Measurements from ENCODE around the gene PAM. TPM values are rescaled to one million over a fixed set of nuclear protein-coding genes. Genes with fewer than 3 reads are reported as not detected.

The PAM gene
- total and polyA plus RNA-seq, 7 donors: 14.3 to 261 (median 198) TPM

DNA sequence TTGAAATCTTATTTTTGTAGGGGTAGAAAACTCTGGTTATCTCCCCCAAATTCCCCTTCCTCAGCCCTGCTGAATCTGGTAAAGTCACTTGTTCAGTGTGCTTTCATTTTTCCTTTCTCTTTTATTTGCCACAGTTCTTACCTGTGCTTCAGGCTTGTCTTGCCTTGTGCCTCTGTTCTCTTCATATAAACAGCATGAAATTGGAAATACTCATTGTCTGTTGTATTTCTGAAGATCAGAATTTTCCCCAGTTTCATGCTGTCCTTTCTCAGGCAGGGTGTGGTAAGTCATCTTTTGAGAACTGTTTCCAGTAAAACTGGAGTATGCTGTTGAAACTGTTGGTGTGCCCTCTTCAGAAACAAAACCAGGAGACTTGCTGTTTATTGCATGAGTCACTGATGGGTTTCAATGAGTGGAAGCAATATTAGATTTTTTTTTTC, 7.0 kb downstream of the PAM start:
- TF ChIP-seq POLR2A (IDR thresholded peaks at IDR 0.05) (no peak), POLR2AphosphoS5 (IDR thresholded peaks at IDR 0.05) (no peak), EP300 (IDR thresholded peaks at IDR 0.05) (no peak)
- peaks cover 0 to 56% (median 52%) of the 10 kb centered on the region in 4 donors for H3K4me1 ChIP-seq
- H3K4me3 ChIP-seq: no peak overlapping the region
- no peaks in the 10 kb centered on the region for H3K27me3 ChIP-seq
- no peak for DNase-seq
- H3K27ac ChIP-seq: peak overlapping the region; percentile 24 to 67 (median 44)
- intact Hi-C loops (cut with DNase I): loop anchor here (5.0 kb wide), 1 partner anchor 95 kb away; no protein-coding TSS in a partner anchor
- no peaks in the 10 kb centered on the region for H3K9me3 ChIP-seq
- H3K36me3 ChIP-seq: no peaks in the 10 kb centered on the region

DNA sequence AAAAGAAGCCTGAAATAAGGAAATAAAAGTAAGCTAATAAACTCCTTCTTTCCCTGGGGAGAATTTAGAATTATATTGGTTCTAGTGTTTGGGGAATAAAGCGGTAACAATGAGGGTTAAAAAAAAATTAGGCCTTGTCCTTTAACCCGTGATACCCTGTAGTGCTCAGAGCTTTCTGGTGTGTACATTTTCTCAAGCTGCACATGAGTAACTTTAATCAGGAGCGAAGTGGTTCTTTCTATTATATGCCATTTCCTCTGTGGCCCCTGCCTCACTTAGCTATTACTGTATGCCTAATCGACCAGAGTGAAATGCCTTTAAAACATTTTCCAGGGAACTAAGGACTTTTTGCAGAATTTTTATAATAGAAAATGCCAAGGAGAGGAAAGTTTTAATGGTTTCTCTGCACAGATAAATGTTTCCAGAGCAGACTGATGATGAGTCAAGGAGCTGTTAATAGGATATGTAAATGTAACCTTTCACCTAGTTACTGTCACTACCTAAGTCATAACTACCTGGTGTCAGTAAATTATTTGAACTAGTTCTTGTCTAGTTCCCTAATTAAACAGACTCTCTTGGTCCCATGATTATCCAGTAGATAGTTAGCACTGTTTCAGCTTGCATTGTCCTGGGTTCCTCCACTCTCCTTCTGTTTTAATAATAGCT, 7.6 kb downstream of the PAM start:
- DNase-seq: no peak
- 73 to 74% methylated on average over 4 of the region's 4 CpGs for WGBS, 2 donors
- H3K4me1 ChIP-seq: peaks cover 0 to 55% (median 49%) of the 10 kb centered on the region in 4 donors
- H3K27me3 ChIP-seq: no peaks in the 10 kb centered on the region
- H3K27ac ChIP-seq: peak overlapping the region in 3 of 4 donors; percentile 24 to 67 (median 53)
- TF ChIP-seq POLR2A (IDR thresholded peaks at IDR 0.05): no peak
- no peak for TF ChIP-seq EP300 (IDR thresholded peaks at IDR 0.05)
- intact Hi-C loops (cut with DNase I): loop anchor here (5.0 kb wide), 1 partner anchor 95 kb away; no protein-coding TSS in a partner anchor
- H3K36me3 ChIP-seq: no peaks in the 10 kb centered on the region
- no peaks in the 10 kb centered on the region for H3K9me3 ChIP-seq
- no peak overlapping the region for H3K4me3 ChIP-seq

DNA sequence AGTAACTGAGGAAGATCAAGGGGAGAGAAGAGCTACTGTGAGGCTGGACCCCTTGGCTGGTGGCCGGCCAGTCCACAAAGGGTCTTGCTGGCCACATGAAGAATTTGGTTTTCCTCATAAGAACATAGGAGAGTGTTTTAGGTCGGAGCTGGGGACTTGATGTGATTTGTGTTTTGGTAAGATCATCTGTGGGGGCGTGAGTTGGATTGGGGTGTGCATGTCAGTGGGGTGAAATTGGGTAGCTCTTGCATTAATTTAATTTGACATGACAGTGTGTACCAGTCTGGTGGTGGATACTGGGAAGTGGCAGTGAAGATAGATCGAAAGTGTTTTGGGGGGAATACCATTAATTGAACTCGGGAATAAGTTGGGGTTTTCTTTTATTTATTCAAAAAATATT, 8.6 kb downstream of the PAM start:
- Histone ChIP-seq H3K36me3 (no peaks in the 10 kb centered on the region), H3K27me3 (no peaks in the 10 kb centered on the region), H3K4me3 (no peak overlapping the region), H3K9me3 (no peaks in the 10 kb centered on the region), H3K4me1 (peaks cover 0 to 47% (median 42%) of the 10 kb centered on the region in 4 donors), H3K27ac (no peak overlapping the region)
- TF ChIP-seq, protein P1, sequence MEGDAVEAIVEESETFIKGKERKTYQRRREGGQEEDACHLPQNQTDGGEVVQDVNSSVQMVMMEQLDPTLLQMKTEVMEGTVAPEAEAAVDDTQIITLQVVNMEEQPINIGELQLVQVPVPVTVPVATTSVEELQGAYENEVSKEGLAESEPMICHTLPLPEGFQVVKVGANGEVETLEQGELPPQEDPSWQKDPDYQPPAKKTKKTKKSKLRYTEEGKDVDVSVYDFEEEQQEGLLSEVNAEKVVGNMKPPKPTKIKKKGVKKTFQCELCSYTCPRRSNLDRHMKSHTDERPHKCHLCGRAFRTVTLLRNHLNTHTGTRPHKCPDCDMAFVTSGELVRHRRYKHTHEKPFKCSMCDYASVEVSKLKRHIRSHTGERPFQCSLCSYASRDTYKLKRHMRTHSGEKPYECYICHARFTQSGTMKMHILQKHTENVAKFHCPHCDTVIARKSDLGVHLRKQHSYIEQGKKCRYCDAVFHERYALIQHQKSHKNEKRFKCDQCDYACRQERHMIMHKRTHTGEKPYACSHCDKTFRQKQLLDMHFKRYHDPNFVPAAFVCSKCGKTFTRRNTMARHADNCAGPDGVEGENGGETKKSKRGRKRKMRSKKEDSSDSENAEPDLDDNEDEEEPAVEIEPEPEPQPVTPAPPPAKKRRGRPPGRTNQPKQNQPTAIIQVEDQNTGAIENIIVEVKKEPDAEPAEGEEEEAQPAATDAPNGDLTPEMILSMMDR (IDR thresholded peaks at IDR 0.05): no peak
- no peak for TF ChIP-seq EP300 (IDR thresholded peaks at IDR 0.05)
- no peak for TF ChIP-seq POLR2A (IDR thresholded peaks at IDR 0.05)
- TF ChIP-seq POLR2AphosphoS5 (IDR thresholded peaks at IDR 0.05): no peak
- WGBS, 2 donors: 91 to 93% methylated on average over 5 of the region's 5 CpGs
- intact Hi-C loops (cut with DNase I): loop anchor here (5.0 kb wide), 1 partner anchor 94 kb away; no protein-coding TSS in a partner anchor
- no peak for DNase-seq

DNA sequence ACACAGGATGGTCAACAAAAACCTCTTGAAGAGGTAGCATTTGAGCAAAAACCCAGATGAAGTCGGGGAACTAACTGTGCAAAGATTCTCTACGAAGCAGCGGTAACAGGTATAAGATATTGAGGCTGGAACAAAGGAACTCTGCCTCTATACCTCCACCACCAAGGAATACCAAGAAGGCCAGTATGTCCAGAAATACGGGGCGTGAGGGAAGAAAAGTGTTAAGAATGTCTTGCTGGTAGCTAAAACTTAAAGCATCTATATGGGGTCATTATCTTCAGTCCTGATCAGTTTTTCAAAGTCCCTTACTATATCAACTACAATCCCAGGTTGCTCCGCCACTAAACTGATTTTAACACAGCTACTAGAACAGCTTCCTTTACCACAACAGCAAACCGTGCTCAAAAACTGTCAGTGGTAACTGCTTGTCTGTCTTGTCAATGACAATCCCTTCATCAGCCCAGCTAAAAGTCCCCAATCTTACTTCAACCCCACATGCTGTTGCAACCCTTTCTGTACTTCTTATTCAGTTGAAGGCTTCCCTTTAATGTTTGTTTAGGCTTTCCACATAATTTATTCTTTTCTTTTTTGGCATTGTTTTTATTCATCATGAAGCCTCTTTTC, 9.4 kb downstream of the PAM start:
- no peaks in the 10 kb centered on the region for H3K9me3 ChIP-seq
- intact Hi-C loops (cut with DNase I): loop anchor here (5.0 kb wide), 1 partner anchor 93 kb away; no protein-coding TSS in a partner anchor
- peaks cover 0 to 41% (median 35%) of the 10 kb centered on the region in 4 donors for H3K4me1 ChIP-seq
- H3K4me3 ChIP-seq: no peak overlapping the region
- no peaks in the 10 kb centered on the region for H3K36me3 ChIP-seq
- H3K27me3 ChIP-seq: no peaks in the 10 kb centered on the region
- no peak overlapping the region for H3K27ac ChIP-seq
- 85 to 91% methylated on average over 7 of the region's 7 CpGs for WGBS, 2 donors
- DNase-seq: no peak
- TF ChIP-seq POLR2A (IDR thresholded peaks at IDR 0.05) (no peak), POLR2AphosphoS5 (IDR thresholded peaks at IDR 0.05) (no peak), EP300 (IDR thresholded peaks at IDR 0.05) (no peak)
- TF ChIP-seq, protein P1 (IDR thresholded peaks at IDR 0.05): no peak

DNA sequence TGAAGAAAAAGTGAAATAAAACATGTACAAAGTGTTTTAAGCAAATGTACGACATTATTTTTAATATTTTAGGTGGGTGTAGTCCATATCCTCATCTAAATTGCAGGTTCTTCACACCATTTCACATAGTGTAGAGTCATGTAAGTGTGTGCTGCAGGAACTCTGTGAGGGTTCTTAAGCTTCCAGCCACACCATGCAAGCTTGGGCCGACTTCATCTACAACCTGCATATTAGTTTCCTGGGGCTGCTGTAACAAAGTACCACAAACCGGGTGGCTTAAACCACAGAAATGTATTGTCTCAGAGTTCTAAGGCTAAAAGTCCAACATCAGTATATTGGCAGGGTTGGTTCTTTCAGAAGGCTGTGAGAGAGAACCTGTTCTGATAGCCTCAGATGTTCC, 10.2 kb downstream of the PAM start:
- no peak for TF ChIP-seq POLR2AphosphoS5 (IDR thresholded peaks at IDR 0.05)
- TF ChIP-seq EP300 (IDR thresholded peaks at IDR 0.05): no peak
- no peak for TF ChIP-seq POLR2A (IDR thresholded peaks at IDR 0.05)
- TF ChIP-seq, protein P1 (IDR thresholded peaks at IDR 0.05): no peak
- H3K9me3 ChIP-seq: no peaks in the 10 kb centered on the region
- 75 to 91% methylated on average over 3 of the region's 3 CpGs for WGBS, 2 donors
- no peak for DNase-seq
- no peak overlapping the region for H3K27ac ChIP-seq
- no peaks in the 10 kb centered on the region for H3K36me3 ChIP-seq
- peaks cover 0 to 32% (median 27%) of the 10 kb centered on the region in 4 donors for H3K4me1 ChIP-seq
- H3K4me3 ChIP-seq: no peak overlapping the region
- intact Hi-C loops (cut with DNase I): no loop called here
- H3K27me3 ChIP-seq: no peaks in the 10 kb centered on the region
